HL-60 (cell line): ENCODE results near the gene CEP57.

ENCODE experiments used
- POLR2AphosphoS5 ChIP-seq: IDR thresholded peaks from 2 replicates; pipeline ENCODE4 v1.6.1; 2012; ENCODE audit warnings: low read depth
- TF ChIP-seq, protein P1 (sequence below): IDR thresholded peaks from one replicate; pipeline ENCODE4 v1.5.1; 2011; ENCODE audit warnings: low read length, control low read depth, inconsistent platforms; ENCODE audit not compliant: insufficient read depth

DNA sequence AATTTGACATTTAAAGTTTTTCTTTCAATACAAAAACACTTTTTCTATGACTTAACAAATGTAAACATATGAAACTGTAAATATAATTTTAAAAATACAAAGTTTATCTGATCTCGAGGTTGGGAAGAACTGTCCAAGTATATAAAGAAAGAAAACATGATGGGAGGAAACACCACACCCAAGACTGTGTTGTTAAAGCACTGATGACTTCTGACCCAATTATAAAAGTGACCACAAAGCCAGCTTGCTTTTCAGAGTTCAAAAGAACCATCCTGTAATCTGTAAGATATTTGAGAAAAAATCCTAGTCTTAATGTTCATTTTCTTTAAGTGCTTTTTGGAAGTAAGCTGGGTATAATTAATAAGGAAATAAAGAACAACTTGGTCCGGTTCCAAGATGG is 15.6 kb downstream of the CEP57 start:
- TF ChIP-seq, protein P1, sequence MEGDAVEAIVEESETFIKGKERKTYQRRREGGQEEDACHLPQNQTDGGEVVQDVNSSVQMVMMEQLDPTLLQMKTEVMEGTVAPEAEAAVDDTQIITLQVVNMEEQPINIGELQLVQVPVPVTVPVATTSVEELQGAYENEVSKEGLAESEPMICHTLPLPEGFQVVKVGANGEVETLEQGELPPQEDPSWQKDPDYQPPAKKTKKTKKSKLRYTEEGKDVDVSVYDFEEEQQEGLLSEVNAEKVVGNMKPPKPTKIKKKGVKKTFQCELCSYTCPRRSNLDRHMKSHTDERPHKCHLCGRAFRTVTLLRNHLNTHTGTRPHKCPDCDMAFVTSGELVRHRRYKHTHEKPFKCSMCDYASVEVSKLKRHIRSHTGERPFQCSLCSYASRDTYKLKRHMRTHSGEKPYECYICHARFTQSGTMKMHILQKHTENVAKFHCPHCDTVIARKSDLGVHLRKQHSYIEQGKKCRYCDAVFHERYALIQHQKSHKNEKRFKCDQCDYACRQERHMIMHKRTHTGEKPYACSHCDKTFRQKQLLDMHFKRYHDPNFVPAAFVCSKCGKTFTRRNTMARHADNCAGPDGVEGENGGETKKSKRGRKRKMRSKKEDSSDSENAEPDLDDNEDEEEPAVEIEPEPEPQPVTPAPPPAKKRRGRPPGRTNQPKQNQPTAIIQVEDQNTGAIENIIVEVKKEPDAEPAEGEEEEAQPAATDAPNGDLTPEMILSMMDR: no peak
- no peak for TF ChIP-seq POLR2AphosphoS5
